Measurements from ENCODE around the gene NOP9. TPM values are rescaled to one million over a fixed set of nuclear protein-coding genes. Genes with fewer than 3 reads are reported as not detected.

Gene NOP9
- total RNA-seq, 2 experiments from 2014 or later = 25.9 to 27.5 TPM

GRCh38 chr14:24267516-24267915 lies 32.1 kb upstream of the NOP9 start:
- H3K9me3 ChIP-seq (ENCODE audit: control insufficient read depth in 1 of 2, insufficient read depth in 1 of 2, low read length in 2 of 2) = no peaks in the 10 kb centered on the region
- POLR2A ChIA-PET = interaction anchor here (0.6 to 0.9 kb wide), 2 partner anchors 26 to 29 kb away, joined by 3 to 4 read pairs; no protein-coding TSS in a partner anchor
- no peak for TF ChIP-seq CTCF (IDR thresholded peaks at IDR 0.05)
- Mint-ChIP-seq H3K9me3 (no peaks in the 10 kb centered on the region), H3K4me1 (ENCODE audit: low read depth) (peaks cover 22% of the 10 kb centered on the region), H3K27ac (no peak overlapping the region), H3K36me3 (ENCODE audit: low read depth) (peaks cover 71% of the 10 kb centered on the region), H3K4me3 (no peak overlapping the region), H3K27me3 (no peaks in the 10 kb centered on the region)
- peaks cover 61% of the 10 kb centered on the region for H3K36me3 ChIP-seq (ENCODE audit: insufficient read depth, low read length)
- H3K27ac ChIP-seq (ENCODE audit: low read depth in 1 of 2, low read length in 2 of 2) = no peak overlapping the region
- CTCF ChIA-PET = no interaction called here
- intact Hi-C loops (cut with DNase I, micrococcal nuclease) = no loop called here
- DNase-seq (no peak), ATAC-seq (ENCODE audit: poor library complexity) (no peak)
- peaks cover 20% of the 10 kb centered on the region for H3K4me1 ChIP-seq (ENCODE audit: insufficient read depth, low read length)
- no peaks in the 10 kb centered on the region for H3K27me3 ChIP-seq (ENCODE audit: control insufficient read depth in 1 of 2, insufficient read depth in 2 of 2, low read length in 2 of 2)
- no peak overlapping the region for H3K4me3 ChIP-seq (ENCODE audit: low read length)

GRCh38 chr14:24268225-24268624 lies 31.4 kb upstream of the NOP9 start:
- no peak overlapping the region for H3K27ac Mint-ChIP-seq
- intact Hi-C loops (cut with DNase I, micrococcal nuclease) = no loop called here
- ChIA-PET POLR2A (interaction anchor here (0.9 kb wide), 1 partner anchor 26 kb away, joined by 4 read pairs; no protein-coding TSS in a partner anchor), CTCF (no interaction called here)
- Histone ChIP-seq H3K27ac (ENCODE audit: low read depth in 1 of 2, low read length in 2 of 2) (no peak overlapping the region), H3K4me3 (ENCODE audit: low read length) (no peak overlapping the region), H3K4me1 (ENCODE audit: insufficient read depth, low read length) (peaks cover 21% of the 10 kb centered on the region), H3K36me3 (ENCODE audit: insufficient read depth, low read length) (peaks cover 61% of the 10 kb centered on the region), H3K27me3 (ENCODE audit: control insufficient read depth in 1 of 2, insufficient read depth in 2 of 2, low read length in 2 of 2) (no peaks in the 10 kb centered on the region), H3K9me3 (ENCODE audit: control insufficient read depth in 1 of 2, insufficient read depth in 1 of 2, low read length in 2 of 2) (no peaks in the 10 kb centered on the region)
- no peak overlapping the region for H3K4me3 Mint-ChIP-seq
- H3K4me1 Mint-ChIP-seq (ENCODE audit: low read depth) = peaks cover 27% of the 10 kb centered on the region
- H3K27me3 Mint-ChIP-seq = no peaks in the 10 kb centered on the region
- DNase-seq (no peak), ATAC-seq (ENCODE audit: poor library complexity) (no peak)
- no peaks in the 10 kb centered on the region for H3K9me3 Mint-ChIP-seq
- H3K36me3 Mint-ChIP-seq (ENCODE audit: low read depth) = peaks cover 65% of the 10 kb centered on the region
- no peak for TF ChIP-seq CTCF (IDR thresholded peaks at IDR 0.05)

GRCh38 chr14:24269368-24269767 lies 30.3 kb upstream of the NOP9 start:
- Histone ChIP-seq H3K9me3 (ENCODE audit: control insufficient read depth in 1 of 2, insufficient read depth in 1 of 2, low read length in 2 of 2) (no peaks in the 10 kb centered on the region), H3K36me3 (ENCODE audit: insufficient read depth, low read length) (peaks cover 53% of the 10 kb centered on the region), H3K4me3 (ENCODE audit: low read length) (no peak overlapping the region), H3K4me1 (ENCODE audit: insufficient read depth, low read length) (peaks cover 31% of the 10 kb centered on the region), H3K27me3 (ENCODE audit: control insufficient read depth in 1 of 2, insufficient read depth in 2 of 2, low read length in 2 of 2) (no peaks in the 10 kb centered on the region), H3K27ac (ENCODE audit: low read depth in 1 of 2, low read length in 2 of 2) (no peak overlapping the region)
- Mint-ChIP-seq H3K4me1 (ENCODE audit: low read depth) (peaks cover 39% of the 10 kb centered on the region), H3K4me3 (peak overlapping the region; percentile 96), H3K36me3 (ENCODE audit: low read depth) (peaks cover 58% of the 10 kb centered on the region), H3K27ac (no peak overlapping the region), H3K9me3 (no peaks in the 10 kb centered on the region), H3K27me3 (no peaks in the 10 kb centered on the region)
- TF ChIP-seq CTCF (IDR thresholded peaks at IDR 0.05) = no peak
- ATAC-seq (ENCODE audit: poor library complexity) (no peak), DNase-seq (no peak)
- ChIA-PET CTCF (interaction anchor here (2.9 to 3.6 kb wide), 2 partner anchors 11 to 28 kb away, joined by 18 to 20 read pairs; no protein-coding TSS in a partner anchor), POLR2A (interaction anchor here (1.2 to 4.0 kb wide), 4 partner anchors 11 to 56 kb away, joined by 3 to 134 read pairs (median 19); partner anchors contain the start of genes CHMP4A, DHRS1, NOP9 and TINF2)
- intact Hi-C loops (cut with DNase I, micrococcal nuclease) = no loop called here
